ENCODE results near the gene RIPK1. TPM values are rescaled to one million over a fixed set of nuclear protein-coding genes. Genes with fewer than 3 reads are reported as not detected.

The RIPK1 gene
- total RNA-seq, 4 donors from 2014 or later = 26.2 to 33.5 (median 29.0) TPM

- no peaks in the 10 kb centered on the region for H3K27me3 ChIP-seq
- TF ChIP-seq POLR2A (IDR thresholded peaks at IDR 0.05) = peak; percentile 78 to 98
- peak in 3 of 6 experiments; percentile 42 to 64 (median 55) for TF ChIP-seq CTCF (IDR thresholded peaks at IDR 0.05)
- peak within 1 kb of the TSS; percentile 92 to 95 (median 93) for H3K27ac ChIP-seq
- no peaks in the 10 kb centered on the region for H3K9me3 ChIP-seq
- H3K36me3 ChIP-seq = no peaks in the 10 kb centered on the region
- peak; percentile 76 to 79 for DNase-seq
- WGBS, 2 donors = 0% methylated on average over 3 to 23 of the region's 95 CpGs
- peaks cover 0 to 8% of the 10 kb centered on the region in 2 donors for H3K4me1 ChIP-seq
- intact Hi-C loops (cut with DNase I) = no loop called here
- H3K4me3 ChIP-seq (replicated peaks in 1 of 3) = peak within 1 kb of the TSS; percentile 89 to 96 (median 91)
These were observed 89.0 kb downstream of the RIPK1 start, which contains the start of gene TUBB2A for GRCh38 chr6:3157131-3157933. Gene TUBB2A (minus strand): TSS chr6:3157544. CDS start chr6:3157463, 81 bp downstream.

- H3K27ac ChIP-seq = no peak overlapping the region
- 76 to 77% methylated on average over 29 to 31 of the region's 31 CpGs for WGBS, 2 donors
- DNase-seq = no peak
These were observed 91.8 kb downstream of the RIPK1 start for GRCh38 chr6:3159805-3160781.

GRCh38 chr6:3162067-3162497 lies 93.8 kb downstream of the RIPK1 start:
- Histone ChIP-seq H3K36me3 (no peaks in the 10 kb centered on the region), H3K27me3 (no peaks in the 10 kb centered on the region), H3K4me3 (replicated peaks in 1 of 3) (no peak overlapping the region), H3K4me1 (peaks cover 3 to 4% of the 10 kb centered on the region in 2 donors), H3K27ac (peak overlapping the region in 2 of 3 donors; percentile 74 to 81), H3K9me3 (no peaks in the 10 kb centered on the region)
- 53 to 73% methylated on average over 6 to 7 of the region's 7 CpGs for WGBS, 2 donors
- no peak for DNase-seq
- TF ChIP-seq CTCF (IDR thresholded peaks at IDR 0.05) = no peak
- TF ChIP-seq POLR2A (IDR thresholded peaks at IDR 0.05) = no peak
- intact Hi-C loops (cut with DNase I) = no loop called here

More at GRCh38 chr6:3159805-3160781, 91.8 kb downstream of the RIPK1 start:
- no peaks in the 10 kb centered on the region for H3K27me3 ChIP-seq
- H3K4me1 ChIP-seq = peaks cover 4 to 9% of the 10 kb centered on the region in 2 donors
- H3K4me3 ChIP-seq (replicated peaks in 1 of 3) = no peak overlapping the region
- intact Hi-C loops (cut with DNase I) = no loop called here
- H3K36me3 ChIP-seq = no peaks in the 10 kb centered on the region
- TF ChIP-seq CTCF (IDR thresholded peaks at IDR 0.05) (no peak), POLR2A (IDR thresholded peaks at IDR 0.05) (no peak)
- no peaks in the 10 kb centered on the region for H3K9me3 ChIP-seq

GRCh38 chr6:3162565-3163247 lies 94.4 kb downstream of the RIPK1 start:
- H3K36me3 ChIP-seq = no peaks in the 10 kb centered on the region
- peak; percentile 76 for DNase-seq
- H3K4me3 ChIP-seq (replicated peaks in 1 of 3) = peak overlapping the region; percentile 12 to 53 (median 51)
- intact Hi-C loops (cut with DNase I) = no loop called here
- H3K27me3 ChIP-seq = no peaks in the 10 kb centered on the region
- peak overlapping the region; percentile 51 to 81 (median 74) for H3K27ac ChIP-seq
- WGBS, 2 donors = 0% methylated on average over 14 to 33 of the region's 74 CpGs
- TF ChIP-seq CTCF (IDR thresholded peaks at IDR 0.05) (peak in 1 of 6 experiments; percentile 16), POLR2A (IDR thresholded peaks at IDR 0.05) (peak in 1 of 2 donors; percentile 58)
- no peaks in the 10 kb centered on the region for H3K9me3 ChIP-seq
- peaks cover 3 to 4% of the 10 kb centered on the region in 2 donors for H3K4me1 ChIP-seq

Data from thyroid gland (tissue), 4 donors.